ENCODE data around the gene CAMTA1.

The CAMTA1 gene

DNA sequence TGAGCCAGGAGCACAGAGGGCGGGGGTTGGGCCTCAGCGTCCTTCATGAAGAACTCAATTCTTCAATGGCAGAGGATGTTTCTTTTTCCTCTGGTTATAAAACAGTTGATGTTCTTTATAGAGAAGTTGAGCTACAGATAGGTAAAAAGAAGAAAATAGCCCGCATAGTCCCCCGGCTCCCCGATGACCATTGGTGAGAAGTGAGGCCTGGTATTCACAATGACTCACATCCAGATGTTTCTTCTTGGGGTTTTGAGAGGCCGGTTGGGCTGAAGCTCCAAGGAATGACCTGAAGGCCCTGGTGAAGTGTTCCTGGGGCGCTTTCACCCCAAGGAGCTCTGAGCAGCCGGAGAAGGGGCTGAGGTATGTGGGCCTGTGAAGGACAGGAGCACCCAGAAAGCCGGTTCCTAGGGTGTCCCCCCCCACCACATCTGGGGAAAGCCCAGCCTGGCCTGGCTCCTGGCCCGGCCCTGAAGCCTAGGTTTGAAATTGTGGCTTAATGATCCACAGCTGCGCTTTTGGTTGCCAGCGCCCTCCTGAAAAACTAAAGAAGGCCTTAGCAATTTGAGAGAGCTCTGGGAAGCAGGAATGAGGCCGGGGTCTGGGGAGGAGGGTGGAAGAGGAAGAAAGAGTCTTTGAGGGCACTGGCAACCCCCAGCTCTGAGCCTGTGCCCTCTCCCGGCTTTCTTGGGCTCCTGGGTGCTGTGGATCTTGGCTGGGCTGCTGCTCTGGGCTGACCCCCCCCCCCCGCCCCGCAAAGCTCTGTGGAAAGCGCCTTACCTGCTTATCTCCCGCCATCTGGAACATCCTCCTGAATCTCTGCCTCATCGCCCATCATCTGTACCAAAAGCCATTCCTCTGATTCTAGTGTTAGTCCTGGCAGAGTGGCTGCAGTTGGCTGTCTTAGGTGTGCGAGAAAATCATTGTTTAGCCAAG lies 444.7 kb downstream of the CAMTA1 start:
- peak; percentile 62 for DNase-seq (ENCODE audit: low read depth)

DNA sequence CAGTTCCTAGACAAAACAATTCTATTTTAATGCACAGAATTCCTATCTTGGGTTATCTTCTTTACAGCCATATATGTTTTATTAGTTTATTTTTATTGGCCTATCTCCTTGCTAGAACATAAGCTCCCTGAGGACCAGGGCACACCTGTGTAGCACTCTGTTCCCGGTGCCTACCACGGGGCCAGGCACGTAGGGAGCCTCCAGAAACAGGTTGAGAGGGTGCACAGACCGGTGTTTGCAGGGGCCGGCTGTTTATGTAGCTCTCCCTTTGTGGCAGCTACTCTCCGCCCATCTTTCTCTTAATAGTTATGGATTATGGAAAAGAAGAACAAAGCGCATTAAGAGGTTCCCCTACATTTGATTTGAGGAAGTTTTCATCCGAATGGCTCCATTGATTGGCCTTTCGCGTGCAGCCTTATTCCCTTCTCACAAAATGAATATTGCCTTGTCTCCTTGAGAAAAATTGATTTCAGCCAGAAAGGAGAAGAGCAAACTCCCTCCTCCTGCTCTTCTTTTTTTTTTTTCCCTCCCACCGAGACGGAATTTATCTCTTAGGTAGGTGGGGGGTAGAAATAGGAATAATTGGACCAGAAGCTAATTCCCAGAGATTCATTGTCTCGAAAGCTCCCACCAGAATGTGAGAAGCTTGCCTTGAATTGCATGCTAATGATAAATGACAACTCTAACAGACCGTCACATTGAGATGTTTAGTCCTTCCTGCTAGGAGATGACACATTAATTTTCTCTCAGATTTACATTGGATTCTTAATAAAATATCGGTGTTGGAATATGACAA lies 447.4 kb downstream of the CAMTA1 start:
- DNase-seq (ENCODE audit: low read depth): no peak

DNA sequence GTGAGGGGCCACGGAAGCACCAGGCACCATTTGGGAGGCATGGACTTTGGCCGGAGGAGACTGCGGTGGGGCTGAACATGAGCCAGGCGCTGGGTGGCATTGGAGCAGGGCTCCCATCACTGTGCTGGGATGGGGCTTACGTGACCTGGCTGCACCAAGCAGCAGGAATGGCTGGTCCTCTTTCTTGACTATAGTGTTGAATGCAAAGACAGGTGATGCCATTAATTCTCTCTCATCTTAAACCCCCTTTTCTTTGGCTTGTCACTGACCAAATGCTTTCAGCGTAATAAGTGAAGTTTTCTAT lies 447.9 kb downstream of the CAMTA1 start:
- no peak for DNase-seq (ENCODE audit: low read depth)

DNA sequence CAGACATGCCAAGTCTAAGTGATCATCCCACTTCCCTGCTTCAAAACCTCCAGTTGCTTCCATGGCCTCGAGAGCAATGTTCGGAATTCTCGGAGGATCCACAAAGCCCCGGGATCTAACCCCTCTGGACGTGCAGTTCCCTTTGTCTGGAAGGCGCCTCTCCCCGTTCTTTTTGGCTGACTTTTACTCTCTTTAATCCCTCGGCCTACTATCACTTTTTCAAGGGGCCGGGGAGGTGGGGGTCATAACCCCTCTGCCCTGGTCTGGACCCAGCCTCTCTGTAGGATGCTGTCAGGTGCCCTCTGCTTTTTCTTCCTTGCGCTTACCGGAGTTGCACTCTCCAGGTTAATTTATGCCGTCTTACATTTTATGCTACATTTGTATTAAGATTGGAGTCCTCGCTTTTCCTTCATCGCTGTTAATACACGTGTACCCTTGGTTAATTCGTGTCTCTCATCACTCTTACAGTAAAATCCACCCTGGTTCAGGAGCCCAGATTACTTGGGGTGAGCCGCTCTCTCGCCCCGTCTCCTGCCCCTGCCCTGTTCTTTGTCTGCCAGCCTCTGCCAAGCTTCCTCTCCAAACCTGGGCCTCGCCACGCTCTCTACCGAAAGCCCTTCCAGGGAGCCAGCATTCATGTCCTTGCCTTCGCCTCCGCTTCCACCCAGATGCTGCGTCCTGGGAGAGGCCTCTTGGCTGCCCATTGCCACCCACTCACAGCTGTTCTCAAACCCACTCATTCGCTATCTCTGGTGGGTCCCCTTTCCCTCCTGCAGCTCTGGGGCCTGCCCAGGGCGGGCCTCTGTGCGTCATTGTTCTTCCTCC lies 448.6 kb downstream of the CAMTA1 start:
- DNase-seq (ENCODE audit: low read depth): no peak

DNA sequence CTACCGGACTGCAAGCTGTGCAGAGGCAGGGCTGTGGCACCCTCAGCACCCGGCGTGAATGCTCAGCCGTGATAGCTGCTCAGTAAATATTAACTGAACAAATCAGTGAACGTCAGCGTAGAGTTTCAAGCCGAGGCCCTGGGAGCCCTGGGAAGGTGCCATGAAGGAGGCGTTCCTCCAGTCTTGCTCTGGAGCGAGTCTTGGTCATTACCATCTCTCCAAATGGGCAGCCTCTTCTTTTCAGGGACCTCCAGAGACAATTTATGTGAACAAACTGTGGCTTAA lies 449.2 kb downstream of the CAMTA1 start:
- DNase-seq (ENCODE audit: low read depth): no peak

DNA sequence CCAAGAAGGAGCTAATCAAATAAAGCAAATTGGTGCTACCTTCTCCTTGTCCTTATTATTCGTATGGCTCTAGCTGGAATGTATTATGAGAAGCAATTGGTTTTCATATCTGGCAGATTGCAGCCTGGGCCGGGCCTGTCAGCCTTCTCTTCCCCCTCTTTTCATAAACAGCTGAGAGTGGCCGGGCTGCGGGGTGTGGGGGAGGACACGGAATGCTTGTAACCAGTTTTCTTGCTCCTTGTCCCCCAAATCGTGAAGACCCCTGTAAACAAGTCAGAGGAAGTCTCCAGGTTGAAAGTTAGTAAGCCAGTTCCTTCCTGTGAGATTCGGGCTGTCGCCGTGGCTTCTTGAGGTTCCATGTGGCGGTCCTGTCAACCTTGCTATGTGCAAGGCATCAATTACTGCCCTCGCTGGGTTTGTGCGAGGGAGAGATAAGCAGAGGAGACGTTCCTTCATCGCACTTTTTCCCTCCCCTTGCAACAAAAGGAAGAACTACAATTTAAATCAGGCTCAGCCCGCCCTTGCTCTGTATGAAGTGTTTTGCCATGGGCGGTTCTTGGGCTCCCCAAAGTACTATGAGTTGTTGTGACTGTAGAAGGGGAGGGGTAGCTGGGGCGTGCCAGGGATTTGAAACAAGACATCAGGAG lies 450.7 kb downstream of the CAMTA1 start:
- no peak for DNase-seq (ENCODE audit: low read depth)

DNA sequence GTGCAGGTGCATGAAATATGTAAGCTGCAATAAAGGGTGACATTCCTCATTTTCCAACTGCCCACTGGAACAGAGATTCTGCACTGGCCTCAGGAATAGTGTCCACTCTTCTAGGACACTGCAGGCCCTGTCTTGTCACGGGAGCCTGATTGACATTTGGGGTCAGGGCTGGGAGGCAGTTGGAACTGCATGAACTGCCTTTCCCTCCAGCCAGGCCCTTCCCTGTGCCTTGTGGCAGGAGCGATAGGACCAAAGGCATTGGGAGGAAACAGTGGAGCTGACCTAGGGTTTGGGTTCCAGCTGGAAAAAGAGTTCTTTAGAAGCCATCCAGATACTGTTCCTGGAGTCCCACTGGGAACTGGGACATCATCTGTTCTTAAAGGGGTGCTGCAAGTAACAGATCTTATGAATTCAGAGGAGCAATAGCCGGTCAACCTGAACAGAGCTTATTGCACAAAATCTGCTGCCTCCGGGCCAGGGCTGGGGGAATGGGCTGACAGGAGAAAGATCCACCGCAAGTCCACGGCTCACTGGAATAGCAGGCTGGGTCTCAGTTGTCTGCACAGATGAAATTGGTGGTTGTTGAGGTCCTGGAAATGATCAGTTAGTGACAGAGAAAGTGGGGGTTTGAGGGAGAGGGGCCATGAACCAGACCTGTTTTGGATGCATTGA lies 451.7 kb downstream of the CAMTA1 start:
- no peak for DNase-seq (ENCODE audit: low read depth)

DNA sequence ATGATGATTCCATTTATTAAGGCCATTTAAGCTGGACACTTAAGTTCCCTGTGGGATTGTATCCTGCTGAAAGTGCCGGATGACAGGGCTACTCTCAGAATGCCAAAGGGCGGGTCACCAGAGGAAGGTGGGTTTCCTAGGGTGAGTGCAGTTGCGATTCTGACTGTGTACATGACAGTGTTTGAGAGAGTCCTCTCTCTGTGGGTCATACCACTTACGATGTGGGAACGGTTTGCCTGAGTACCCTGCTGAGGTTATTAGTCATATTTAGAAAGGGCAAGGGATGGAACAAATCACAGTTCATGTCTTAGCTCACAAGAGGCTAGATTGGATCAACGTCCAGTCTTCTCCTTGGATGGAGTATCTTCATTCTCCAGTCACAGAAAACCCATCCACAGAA lies 461.9 kb downstream of the CAMTA1 start:
- no peak for DNase-seq (ENCODE audit: low read depth)

DNA sequence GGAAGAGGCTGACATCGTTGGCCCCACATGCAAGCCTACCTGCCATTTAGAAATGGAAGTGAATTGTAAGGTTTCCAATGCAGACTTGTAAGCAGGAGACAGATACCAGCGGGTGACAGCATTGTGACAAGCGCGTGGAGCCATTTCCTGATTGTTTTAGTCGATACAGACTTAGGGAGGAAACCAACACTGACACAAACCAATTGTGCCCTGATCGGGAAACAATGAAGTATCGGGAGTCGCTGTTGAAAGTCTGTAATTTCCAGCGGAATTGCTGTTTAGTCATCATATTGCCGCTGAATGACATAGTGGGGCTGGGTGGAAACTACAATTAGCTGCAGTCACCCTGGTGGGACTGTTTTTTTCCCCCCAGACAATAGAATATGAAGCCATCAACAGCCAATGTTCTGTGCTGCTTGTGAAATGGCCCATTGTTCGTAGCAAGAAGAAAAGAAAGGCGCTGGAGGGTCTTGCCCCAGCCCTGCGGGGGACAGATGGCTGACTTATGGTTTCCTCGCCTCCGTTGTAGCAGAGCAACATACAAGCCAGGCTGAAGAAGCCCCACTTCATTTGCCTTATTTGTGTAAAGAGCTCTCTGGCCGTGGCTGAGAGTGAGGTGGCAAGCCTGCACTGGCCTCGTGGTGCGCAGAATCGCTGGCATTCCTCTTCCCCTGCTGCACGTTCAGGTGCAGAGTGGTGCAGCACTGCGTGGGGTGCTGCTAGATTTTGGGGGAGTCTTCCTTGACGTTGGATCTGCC lies 462.7 kb downstream of the CAMTA1 start:
- DNase-seq (ENCODE audit: low read depth): no peak

DNA sequence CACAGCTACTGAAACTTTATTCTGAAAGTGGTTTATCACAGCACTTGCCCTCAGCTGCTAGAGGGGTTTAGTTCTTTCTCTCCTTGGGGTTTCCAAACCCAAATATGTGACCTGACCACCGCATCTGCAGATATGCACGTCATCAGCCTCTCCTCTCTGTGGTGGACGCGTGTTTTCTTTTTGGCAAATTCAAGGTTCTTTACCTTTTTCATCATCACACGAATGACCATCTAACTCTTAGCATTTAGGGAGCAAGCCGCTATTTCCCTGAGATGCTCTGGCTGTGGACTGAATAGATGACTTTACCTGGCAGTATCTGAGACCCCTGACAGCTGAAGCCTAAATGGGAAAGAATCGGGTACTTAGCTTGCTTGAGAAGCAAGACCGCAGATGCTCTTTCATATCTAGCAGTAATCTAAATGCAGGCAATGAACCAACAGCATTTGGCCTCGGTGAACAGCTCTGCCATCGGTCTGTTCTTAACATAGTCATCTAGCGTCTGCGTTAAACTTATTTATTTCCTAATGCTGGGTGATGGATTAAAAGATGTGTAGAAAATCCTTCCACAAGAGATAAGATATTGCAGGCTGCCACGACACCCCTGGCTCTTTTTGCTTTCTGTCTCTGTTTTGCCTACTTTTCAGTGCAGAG lies 463.4 kb downstream of the CAMTA1 start:
- no peak for DNase-seq (ENCODE audit: low read depth)

DNA sequence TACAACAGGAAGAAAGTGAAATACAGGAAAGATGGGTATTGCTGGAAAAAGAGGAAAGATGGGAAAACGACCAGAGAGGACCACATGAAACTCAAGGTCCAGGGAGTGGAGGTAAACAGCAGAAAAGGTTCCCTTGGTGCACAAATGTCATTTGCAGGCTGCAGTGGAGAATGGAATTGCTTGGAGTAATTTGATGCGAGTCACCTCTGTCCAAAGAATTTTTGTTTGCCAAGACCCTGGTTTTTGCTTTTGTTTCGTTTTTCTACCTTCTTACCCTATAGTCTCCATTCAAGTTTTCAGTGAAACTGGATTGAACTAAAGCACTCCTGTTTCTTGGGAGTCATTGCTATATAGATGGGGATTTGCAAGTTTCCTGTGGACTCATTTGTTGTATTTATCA lies 464.3 kb downstream of the CAMTA1 start:
- peak; percentile 38 for DNase-seq (ENCODE audit: low read depth)

DNA sequence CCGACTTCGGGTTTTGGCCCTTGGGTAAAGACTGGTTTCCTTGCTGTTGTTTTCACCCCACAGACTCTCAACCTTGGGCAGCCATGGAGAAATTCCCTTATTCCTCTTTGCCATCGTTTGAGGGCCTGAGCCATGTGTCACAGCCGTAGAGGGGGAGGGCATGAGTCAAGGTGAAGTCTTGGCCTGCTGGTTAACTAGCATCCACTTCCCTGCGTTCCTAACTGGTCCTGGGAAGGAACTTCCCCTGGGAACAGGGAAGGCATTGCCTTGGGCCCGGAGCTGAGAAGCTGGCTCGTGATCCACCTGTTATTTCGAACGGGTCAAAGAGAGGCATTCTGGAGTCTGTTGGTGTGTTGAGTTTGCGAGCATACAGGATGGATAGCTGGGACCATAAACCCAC lies 464.9 kb downstream of the CAMTA1 start:
- peak; percentile 81 for DNase-seq (ENCODE audit: low read depth)

DNA sequence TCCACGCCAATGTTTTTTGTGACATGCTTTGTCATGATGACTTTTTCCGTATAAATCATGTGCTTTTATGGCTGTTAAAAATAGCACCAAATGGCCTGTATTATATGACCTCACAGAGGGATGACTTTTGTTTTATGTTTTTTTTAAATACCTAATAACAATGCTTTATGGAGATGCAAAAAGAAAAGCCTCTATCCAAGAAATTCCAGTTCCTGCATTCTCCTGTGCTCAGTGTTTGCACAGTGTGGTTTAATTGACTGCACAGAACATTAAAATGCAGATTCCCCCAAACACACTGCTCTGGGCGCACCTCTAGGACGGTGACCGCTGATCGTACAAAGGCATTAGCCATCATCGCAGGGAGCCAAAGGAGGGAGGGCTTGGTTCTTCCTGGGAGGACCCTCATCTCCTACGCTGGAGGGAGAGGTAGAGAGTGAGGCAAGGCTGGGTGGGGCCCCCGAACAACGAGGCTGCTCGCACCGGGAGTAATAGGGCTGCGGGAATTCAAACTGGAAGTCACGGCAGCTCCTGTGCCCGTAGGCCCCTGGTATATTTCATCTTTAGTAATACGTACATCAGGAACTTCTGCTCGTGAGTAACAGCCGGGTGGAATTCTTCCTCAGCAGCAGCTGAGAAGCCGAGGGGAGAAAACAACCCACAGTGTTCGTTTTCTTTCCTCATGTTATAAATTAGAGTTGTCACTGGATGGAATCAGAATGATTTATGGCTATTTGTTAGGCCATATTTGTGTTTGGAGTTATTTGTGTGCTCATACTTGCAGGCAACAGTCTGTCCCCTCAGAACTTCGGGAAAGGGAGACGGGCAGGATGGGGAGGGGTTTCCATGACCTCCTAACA lies 465.6 kb downstream of the CAMTA1 start:
- DNase-seq (ENCODE audit: low read depth): no peak

DNA sequence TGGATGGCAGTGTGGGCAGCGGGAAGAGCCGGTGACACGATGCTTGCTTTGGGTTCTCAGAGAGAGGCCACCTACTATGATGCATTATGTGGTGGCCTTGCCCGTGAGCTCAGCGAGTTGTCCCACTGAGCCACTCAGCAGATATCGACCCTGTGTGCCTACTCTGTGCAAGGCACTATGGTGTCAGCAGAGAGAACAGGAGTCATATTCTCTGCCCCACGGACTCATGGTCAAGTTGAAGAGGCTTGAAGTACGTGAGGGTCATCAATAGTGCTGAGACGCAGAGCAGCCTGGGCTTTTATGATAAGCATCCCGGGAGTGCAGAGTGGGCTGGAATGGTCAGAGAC lies 466.2 kb downstream of the CAMTA1 start:
- DNase-seq (ENCODE audit: low read depth): no peak

DNA sequence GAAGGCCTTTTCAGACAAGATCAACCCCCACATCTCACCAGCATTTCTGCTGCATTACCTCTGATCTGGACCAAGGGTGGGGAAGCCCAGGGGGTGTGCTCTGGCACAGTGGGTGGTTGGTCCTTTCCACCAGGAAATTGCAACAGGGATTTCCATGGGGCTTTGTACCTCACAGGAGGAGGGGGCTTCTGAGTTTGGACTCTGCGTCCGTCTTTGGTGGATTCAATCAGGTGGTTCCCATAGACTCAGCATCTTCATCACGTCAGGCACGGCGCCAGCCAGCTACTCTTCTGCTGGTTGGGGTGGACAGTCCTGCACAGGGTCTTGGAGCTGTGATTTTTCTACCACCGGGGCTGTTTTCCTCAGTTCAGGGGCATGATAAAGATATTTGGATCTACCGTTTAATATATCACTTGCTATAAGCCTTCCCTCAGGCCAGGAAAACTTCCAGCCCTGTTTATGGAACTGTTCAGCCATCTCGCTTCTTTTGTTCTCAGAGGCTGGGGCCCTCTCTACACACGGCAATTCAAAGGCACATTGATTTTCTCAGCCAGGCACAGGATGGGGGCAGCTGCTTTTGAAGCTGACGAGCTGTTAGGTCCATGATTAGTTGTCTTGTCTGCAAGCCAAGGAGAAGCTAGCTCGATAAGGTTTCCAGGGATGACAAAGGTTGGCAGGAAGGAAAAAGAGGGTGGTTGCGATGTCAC lies 467.3 kb downstream of the CAMTA1 start:
- DNase-seq (ENCODE audit: low read depth): no peak

DNA sequence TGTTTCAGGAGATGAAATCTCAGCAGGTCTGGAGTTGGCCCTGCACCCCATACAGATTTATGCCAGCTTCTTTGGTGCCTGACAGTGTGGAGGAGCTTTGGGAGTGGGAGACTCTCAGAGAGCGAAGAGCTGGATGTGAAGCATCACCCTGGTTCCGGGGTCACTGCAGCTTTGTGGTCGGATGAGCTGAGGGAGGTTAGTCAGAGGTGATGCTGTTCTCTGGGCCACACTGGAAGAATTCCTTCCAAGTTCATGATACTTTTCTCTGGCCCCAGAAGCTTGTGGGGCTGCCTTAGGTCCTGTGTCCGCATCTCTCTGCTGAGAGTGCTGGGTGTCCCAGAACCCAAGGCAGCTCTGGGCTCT lies 467.8 kb downstream of the CAMTA1 start:
- peak; percentile 87 for DNase-seq (ENCODE audit: low read depth)

DNA sequence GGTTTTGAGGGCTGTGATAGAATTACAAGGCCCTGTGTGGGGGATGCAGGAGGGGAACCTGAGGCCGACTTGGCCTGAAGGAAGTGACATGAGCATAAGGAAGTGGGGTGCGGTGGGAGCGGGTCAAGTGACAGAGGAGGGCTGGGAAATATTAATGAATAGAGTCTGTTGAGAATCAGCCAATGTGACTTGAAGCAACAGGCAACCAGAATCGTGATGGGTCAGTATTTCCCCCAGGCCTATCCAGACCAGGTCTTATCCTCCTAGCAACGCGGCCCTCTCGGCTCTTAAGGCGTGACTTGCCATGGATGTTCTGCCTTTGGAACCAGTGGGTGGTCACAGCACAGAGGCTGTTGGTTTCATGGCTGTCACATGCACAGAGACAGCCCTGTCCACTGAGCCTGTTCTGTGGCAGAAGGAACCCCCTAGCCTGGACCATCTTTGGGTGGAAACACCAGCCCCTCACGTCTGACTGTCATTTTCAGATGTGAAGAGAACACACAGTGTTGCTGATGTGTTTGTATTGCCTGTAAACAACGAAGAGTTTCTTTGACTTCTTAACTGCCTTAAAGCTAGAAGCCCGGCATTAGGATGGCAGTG lies 468.8 kb downstream of the CAMTA1 start:
- no peak for DNase-seq (ENCODE audit: low read depth)

DNA sequence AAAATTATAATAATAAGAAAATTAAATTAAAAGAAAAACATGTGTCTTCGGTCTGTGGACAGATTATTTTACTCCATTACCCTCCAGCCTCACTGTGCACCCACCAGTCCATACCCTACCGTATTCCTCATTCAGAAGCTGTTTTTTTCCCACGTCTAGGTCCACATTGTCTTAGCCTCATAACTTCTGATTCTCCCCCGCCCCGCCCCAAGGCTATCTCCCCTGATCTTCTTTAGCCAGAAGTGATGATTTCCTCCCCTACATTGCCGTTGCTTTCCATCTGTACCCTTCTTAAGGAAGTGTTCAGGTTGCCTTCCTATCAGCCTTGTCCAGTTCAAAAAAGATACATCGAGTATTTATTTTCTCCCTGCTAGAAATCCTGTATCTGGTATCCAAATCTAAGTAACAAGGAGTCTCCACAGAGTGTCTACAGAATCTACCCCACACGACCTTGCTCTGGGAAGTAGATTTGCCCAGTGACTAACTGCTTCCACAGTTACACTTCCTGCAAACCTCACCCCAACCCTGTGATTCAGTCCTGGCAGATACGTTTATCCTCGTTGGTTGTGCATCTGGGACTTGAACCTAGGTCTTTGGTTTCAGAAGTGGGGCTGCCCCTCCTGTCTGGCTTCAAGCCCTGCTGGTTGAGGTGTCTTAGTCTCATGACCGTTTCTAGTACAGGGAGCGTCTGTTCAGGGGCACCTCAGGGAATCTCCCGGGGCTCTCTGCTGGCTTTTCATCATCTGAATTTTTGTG lies 470.2 kb downstream of the CAMTA1 start:
- DNase-seq (ENCODE audit: low read depth): peak; percentile 81

Data from ELR (cell line).